UCSD-AML1 (cell line): ENCODE data around the gene CRNN.

ENCODE experiments used
- DNase-seq: peaks from one replicate; lab custom pipeline; 2025; ENCODE audit not compliant: unreplicated experiment; lab: John Stamatoyannopoulos, UW

The CRNN gene

DNA sequence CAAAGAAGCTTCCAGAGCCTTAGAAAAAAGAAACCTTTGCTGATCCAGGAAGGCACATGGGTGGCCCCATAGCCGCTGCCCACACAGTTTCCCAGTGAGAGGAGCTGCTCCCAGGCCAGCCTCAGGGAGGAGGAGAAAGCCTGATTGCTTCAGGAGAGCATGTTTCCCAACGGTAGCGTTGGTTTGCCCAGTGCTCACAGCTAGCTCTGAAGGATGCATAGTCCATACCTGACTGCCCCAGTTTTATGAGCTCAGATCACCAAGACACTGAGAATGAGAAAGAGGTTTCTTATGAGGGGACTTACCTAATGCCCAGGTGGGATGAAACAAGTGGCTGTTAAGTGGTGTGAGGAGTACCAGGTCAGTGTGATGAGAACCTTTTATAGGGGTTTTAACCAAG lies at the start of gene CRNN:
Gene CRNN (minus strand): TSS at position 355 of the 400 bp plus-strand sequence. CDS start 2,030 bp downstream, outside the sequence.
- no peak for DNase-seq

DNA sequence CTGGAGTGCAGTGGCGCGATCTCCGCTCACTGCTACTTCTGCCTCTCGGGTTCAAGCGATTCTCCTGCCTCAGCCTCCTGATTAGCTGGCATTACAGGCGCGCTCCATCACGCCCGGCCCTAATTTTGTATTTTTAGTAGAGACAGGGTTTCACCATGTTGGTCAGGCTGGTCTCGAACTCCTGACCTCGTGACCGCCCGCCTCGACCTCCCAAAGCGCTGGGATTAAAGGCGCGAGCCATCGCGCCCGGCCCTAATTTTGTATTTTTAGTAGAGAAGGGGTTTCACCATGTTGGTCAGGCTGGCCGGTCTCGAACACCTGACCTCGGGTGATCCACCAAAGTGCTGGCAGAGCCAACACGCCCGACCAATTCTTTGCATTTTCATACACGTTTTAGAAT lies 48.6 kb upstream of the CRNN start:
- DNase-seq: no peak

DNA sequence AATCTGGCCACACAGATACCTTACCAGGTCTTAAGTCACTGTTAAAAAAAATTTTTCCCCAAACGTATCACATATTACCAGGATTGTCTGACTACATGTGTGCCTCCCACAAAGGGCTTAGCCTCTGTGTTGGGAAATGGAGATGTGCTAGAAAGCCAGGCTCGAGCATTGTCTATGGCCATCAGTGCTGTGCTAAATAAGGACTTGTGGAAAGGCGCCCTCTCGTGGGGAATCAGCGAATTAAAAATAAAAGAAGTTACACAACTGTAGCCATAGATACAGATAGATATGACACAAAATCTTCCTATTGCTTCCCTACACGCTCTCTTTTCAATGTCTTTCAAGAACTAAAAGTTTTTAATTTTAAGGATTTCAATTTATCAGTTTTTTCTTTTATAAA lies 47.5 kb upstream of the CRNN start:
- DNase-seq: peak; percentile 22

DNA sequence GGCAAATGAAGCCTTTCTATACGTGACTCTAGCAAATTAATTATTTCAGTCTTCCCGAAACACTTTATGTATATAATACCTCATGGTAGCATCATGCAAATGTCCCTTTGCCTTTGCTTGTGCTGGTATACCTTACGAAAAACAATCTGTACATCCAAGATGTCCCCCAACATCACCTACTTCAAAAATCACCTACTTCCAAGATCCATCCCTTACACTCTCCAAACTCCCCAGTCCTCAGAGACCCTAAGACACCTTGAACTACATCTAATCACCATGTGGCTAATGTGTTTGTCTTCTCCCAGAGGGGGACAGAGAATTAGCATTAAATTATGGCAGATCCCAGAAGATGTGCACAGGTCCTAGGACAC lies 46.5 kb upstream of the CRNN start:
- DNase-seq: no peak

DNA sequence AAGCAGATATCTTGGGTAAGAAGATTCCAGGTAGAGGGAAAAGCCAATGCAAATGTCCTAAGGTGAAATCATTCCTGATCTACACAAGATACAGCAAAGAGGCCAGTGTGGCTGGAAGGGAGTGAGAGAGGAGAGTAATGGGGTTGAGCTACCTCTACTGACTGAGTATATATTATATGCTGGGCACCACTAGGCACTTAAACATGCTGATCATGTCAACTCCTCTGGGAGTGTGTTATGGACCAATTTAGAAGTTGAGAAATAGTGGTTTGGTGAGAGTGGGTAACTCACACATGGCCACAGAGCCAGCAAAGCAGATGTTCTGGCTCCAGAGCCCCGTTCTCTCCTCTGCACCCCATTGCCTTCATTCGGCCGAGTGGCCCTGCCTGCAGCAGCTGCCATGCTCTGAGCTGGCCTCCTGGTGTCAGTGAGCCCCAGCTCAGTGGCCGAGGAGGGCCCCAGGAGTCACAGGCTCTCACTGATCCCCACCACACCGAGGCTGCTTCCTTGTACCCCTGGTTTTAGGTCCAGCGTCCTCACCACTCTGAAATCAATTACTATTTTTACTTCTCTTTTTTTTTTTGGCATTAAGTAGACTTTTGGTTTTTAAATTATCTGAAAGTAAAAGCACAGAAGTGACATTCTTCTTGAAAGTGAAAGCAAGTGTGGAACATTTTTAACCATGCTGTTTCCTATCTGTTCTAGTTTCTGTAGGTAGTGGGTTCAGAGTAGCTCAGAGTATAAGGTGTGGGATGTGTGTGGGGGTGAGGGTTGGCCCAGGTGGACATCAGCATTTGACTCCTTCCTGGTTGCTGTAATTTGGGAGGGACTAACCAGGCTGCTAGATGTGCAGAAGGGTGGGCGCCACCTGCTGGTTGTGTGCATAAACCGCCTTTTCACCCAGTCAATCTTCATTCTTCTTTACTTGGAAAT lies 45.8 kb upstream of the CRNN start:
- peak; percentile 64 for DNase-seq

DNA sequence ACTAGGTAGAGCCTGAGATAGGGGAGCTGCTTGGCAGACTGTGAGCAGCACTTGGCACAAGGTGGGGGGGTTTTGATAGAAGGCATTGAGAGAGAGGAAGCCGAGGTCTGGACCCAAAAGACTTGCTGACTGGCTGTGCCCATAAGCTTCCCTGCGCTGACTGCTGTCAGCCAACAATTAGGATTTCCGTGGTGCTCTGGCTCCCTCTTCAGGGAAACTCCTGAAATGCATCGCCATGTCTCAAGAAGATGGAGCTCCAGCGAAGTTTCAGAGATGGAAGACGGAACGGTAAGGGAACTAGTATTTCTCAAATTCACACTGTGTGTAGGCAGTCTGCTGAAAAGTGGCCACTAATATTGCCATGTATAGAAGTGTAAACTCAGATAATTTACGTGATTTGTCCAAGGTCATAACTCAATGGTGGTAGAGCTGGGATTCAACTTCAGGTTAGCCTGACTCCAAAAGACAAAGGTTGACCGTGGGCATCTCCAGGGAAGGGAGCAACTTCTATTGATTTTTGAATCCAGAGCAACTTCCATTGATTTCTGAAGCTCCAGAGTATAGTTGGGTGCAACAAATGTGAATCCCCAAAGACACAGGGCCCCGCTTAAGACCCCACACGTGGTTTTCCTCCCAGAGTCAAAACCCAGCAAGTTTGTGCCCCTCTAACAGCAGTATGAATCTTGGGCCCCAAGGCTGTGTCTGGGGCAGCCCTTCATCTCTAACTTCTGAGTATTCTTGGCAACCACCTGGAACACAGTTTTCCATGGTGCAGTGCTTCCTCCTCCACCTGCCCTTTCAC lies 44.5 kb upstream of the CRNN start:
- DNase-seq: peak; percentile 71

DNA sequence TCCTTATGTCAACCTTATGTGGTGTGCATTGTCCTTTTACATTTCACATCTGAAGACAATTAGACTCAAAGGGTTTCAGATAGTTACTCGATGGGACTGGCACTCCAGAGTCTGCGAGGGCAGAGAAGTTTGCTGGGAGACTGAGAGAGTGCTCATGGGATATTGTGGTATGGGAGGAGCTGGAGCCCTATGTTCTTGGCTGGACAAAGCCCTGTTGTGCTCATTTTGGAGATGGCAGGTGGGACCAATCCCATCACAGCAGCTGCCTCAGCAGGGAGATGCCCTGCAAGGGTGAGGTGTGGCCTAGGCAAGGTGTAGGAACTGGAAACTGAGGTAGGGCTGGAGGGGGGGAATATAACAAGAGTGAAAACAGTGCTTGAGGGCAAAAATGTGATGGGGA lies 43.5 kb upstream of the CRNN start:
- no peak for DNase-seq

DNA sequence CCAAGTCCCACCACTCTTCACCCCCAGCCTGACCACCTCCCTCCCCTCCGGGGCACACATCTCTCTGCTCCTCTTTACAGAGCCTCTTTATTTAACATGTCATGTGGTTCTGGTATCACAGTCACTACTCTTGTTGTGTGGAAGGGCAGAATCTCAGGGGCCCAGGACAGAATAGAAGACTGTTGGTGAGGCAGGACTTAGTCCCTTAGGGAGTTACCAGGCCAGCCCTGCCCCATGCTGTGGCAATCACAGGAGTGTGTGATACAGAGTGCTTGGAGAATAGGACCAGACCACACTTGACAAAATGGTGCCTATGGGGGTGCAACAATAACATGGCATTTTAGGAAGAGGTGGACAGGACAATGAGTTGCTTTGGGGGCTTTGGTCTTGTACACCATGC lies 43.0 kb upstream of the CRNN start:
- no peak for DNase-seq

DNA sequence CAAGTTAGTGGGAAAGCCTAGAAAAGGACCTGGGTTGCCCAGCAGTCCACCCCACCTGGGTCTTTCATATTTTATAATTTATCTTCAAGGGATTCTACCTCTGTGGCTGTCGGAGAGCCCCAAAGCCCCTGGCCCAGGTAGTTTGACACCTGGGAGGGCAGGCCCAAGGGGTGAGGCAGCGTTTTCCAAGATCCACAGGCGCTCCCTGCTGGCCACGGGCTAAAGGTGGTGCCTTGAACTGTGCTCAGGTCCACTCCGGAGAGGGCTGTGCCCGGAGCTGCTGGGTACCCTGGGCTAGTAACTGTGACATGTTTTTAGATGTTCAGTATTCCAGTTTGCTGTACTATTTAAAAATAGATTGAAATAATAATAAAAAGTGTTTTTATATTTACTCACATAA lies 37.2 kb upstream of the CRNN start:
- DNase-seq: no peak

DNA sequence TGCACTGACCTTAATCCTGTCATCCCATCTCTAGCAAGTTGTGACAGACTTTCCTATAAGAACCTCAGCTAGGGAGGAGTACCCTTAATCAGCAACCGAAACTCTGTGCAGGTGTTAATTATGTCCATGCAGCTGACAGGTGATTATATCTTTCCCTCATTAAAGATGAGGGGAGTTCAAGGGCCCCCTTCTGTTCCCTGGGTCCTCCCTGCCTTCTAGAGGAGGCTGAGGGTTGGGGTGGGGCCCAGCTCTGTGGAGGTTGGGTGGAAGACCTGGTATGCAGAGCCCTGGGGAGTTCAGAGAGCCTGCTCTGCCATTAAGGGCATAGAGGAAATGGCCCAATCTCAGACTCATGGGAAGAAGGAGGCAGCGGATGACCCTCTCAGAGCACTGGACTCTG lies 35.6 kb upstream of the CRNN start:
- DNase-seq: no peak

DNA sequence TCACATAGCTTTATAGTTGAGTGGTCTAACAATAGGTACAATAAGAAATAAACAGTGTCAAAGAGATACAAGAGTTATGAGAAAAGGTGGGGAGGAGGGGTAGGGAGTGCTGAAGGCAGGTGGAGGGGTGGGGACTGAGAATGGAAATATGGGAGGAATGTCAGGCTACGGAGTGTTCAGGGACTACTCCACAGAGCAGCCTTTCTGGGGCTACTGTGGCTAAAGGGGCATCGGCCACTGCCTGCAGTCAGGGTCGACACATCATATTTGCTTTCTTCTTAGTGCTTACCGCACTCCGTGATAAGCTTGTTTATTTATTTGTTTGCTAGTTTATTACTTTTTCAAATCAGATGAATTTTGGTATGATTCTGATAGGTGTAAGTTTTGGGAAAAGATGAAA lies 34.4 kb upstream of the CRNN start:
- DNase-seq: no peak

DNA sequence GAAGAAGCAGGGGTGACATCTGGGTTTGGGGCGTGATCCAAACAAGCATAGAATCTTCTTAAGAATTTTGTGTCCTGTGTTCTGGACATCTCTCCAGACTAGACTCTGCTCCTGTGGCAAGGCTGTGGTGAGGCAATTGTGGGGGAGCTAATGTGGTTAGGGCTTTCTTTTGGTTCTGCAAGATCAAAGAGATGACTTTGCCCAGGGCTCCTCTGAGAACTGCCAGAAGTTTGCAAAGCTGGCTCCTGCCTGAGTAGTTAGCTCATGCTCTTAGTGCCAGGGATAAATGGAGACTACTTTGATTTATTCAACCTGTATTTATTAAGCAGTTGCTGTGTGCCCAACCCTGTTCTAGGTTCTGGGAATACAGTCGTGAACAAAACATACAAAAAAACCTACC lies 34.0 kb upstream of the CRNN start:
- no peak for DNase-seq

DNA sequence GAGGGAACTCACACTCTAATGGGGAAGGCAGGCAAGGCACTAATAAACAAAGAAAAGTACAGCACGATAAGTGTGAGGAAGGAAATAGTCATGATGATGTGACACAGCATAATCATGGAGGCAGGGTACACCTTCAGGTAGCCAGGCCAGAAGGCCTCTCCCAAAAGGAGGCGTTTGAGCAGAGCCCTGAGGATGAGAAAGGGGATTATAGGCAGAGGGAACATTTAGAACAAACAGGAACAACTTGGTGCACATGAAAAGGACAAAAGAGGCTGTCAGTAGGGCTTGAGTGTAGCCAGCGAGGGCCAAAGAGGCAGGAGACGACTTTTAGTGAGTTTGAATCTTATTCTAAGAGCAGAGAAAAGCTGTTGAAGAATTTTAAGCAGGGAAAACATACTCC lies 33.4 kb upstream of the CRNN start:
- no peak for DNase-seq

DNA sequence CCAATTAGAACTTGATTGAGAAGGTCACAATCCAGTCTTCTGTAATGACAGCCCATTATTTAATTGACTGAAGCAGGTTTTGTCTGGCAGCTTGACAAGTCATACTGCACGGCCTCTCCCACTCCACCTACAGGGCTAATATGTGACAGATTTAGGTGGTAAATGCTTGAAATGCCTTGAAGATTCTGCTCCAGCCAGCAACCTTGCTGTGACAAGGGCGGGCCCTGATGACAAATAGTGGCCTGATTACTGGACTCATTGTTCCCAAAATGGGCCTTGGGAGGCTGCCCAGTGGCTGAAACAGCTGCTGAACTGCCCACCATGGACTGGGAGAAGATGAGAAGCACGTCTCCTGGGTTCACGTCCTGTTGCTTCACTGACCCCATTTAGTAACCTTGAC lies 30.0 kb upstream of the CRNN start:
- no peak for DNase-seq

DNA sequence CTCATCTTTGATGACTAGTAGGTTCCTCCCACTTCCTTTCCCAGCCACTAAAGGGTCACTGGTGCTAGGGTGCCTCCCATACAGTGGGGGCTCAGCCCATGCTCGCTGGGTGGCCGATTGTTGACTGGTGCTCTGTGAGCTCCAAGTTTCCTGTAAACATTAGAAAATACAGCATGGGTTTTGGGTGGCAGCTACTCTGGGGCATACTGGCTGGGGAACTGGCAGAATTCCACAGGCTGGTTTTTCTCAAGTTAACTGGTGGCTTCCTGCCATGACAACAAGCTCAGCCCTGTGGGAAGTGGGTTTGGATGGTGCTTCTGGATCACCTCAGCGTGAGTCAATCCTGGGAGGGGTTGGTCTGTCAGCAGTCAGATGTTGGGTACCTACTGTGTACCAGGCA lies 28.7 kb upstream of the CRNN start:
- no peak for DNase-seq

DNA sequence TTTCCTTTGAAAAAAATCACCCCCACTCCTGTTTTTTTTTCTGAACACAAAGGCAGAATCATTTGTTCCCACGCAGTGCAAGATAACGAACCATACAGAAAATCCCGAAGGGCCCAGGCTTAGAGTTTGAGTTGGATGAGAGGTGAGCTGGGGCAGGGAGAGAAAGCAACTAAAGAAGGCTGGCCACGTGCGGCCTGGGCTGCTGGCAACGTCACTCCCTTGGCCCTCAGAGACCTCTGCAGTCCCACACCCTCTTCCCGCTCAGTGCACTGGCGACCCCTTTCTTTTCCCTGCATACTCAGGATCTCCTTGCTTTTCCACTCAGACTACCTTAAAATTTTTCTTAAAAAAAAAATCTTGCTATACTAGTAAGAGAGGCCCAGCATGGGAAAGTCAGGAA lies 28.2 kb upstream of the CRNN start:
- no peak for DNase-seq

DNA sequence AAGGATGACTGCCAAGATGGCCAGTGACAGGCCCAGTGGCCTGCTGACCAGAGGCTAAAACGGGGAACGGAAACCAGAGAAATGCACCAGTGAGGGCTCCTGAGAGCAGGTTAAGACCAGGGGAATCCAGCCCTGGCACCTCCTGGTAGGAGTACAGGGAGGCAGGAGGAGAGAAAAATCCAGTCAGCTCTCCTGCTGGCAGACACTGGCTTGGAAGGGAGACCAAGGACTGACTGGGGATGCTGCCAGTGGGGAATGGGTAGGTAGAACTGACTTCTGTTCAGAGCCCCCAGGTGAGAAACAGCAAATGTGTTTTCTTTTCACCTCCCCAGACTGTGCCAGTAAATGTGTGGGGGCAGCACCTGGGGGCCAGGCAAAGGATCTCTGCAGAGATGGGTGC lies 27.7 kb upstream of the CRNN start:
- no peak for DNase-seq

DNA sequence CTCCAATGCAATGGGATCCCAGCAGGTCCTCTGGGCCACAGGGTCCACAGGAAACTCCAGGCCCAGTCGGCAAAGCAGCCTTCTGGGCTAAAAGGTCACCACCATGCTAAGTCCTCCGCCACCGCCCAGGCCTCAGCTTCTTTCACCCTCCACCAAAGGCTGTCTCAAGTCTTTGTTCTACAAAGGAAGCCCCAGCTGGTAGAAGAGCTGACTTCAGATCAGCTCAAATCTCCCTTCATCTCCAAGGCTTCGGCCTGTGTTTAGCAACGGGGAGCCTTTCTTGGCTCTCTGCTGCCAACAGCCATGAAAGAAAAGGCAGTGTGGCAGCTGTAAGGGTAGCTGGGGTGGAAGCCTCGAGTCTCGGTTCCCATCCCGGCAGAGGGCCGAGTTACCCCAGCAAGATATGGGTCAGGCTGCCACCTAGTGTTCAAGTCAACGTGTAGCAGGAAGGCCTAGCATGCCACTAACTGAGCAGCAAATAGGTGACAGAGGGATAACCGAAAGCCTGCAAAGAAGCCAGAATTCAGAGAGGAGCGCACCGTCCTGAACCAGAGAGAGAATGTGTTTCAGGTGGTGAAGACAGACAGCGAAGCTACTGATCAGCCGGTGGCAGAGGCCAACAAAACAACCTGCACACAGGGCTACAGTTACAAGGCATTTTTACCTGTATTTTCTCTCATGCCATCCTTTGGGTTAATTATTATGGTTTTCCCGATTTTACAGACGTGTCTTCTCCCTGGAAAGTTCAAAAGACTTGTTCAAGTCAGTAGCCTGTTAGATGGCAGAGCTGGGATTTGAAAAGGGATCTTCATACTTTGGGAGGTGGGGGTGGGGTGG lies 26.8 kb upstream of the CRNN start:
- peak; percentile 55 for DNase-seq

DNA sequence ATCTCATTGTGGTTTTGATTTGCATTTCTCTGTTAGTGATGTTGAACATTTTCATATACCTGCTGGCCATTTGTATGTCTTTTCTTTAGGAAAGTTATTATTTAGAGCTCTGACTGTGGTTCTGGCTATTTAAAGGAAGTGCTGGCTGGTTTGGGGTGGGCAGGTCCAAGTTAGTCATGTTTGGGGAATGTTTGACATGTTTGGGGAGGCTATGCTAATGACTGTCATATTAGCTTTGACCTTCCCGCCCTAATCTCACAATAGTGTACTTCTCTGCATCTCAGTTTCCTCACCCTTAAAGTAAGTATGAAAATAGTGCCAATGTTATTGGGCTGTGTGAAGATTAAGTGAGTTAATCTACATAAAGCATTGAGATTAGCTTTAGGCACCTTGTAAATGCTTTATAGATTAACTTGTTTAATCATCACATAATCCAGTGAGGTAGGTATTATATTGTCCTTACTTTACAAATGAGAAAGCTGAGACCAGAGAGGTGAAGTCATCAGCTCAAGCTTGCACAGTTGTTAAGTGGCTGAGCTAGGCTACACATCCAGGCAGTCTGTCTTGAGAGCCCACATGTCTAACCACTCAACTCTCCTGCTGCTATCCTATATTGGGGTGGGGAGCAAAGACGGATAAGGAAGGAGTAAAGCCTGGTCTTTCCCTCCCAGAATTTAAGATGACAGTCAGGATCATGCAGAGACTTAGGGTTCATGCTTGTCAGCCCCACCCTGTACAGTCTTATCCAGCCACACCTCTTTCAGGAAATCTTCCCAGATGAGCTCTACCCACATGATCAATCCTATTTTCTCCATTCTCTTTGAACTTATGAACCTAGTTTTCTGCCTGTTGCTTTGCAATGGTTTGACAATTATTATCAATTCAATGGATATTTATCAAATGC lies 22.8 kb upstream of the CRNN start:
- no peak for DNase-seq

DNA sequence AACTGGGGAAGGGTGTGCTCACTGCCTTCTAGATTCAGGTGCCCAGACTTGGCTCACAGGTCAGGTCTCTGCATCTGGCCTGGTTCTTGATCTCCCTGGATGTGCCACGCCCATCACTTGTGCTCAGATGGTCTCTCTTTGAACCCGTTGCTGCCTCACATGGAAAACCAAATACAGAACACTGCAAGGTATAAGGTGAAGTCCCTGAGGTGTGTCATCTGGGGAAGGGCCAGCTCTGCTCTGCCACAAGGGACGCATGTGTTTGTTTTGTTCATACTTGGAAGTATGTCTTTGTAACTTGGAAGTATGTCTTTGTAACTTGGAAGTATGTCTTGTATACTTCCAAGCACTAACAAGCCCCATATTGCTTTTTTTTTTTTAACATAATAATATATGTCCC lies 13.4 kb upstream of the CRNN start:
- no peak for DNase-seq
